GM12873 (cell line): Measurements from ENCODE around the gene MORN1.

Source experiments
- CTCF ChIP-seq: IDR thresholded peaks from 2 replicates; pipeline ENCODE4 v1.5.1; 2012; ENCODE audit warnings: low read depth, mild to moderate bottlenecking, moderate library complexity, low read length, control low read depth; ENCODE audit not compliant: insufficient read depth; ENCODE audit errors: missing control alignments

The MORN1 gene

GRCh38 chr1:2379733-2380404 lies 11.5 kb downstream of the MORN1 start:
- no peak for TF ChIP-seq CTCF

GRCh38 chr1:2378956-2379732 lies 12.2 kb downstream of the MORN1 start:
- TF ChIP-seq CTCF: no peak

GRCh38 chr1:2378441-2378851 lies 12.9 kb downstream of the MORN1 start:
- TF ChIP-seq CTCF: no peak

- TF ChIP-seq CTCF: no peak
These were observed 13.5 kb downstream of the MORN1 start for GRCh38 chr1:2377751-2378440.

GRCh38 chr1:2376931-2377672 lies 14.3 kb downstream of the MORN1 start:
- no peak for TF ChIP-seq CTCF

- no peak for TF ChIP-seq CTCF
These were observed 15.1 kb downstream of the MORN1 start for GRCh38 chr1:2376261-2376741.
